Measurements from ENCODE around the gene C2orf76.

The C2orf76 gene

DNA sequence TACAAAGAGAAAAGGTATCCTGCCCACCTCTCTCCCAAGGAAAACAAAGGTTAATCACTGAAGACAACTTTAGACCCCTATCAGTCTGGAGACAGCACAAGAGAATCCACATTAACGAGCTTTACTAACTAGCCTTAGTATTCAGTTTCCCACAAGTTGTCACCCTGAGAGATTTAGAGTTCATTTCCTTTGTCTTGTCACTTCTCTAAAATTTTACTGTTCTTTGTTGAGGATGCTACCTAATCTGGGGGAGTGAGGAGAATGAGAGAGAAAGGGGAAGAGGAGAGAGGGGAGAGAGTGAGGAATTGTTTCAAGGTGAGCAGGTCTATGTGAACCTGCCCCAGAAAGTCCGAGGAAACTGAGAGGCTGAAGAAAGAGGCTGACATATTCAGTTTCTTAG is 28.4 kb downstream of the C2orf76 start:
- no peaks in the 10 kb centered on the region for H3K36me3 ChIP-seq (ENCODE audit: insufficient read depth, low read length)
- no peak overlapping the region for H3K27ac ChIP-seq (ENCODE audit: low read depth, low read length, poor library complexity, severe bottlenecking)
- H3K9me3 ChIP-seq (ENCODE audit: low read length) = no peaks in the 10 kb centered on the region
- no peak overlapping the region for H3K4me2 ChIP-seq (ENCODE audit: low read length)
- H3K4me3 ChIP-seq (ENCODE audit: low read depth, low read length, poor library complexity, severe bottlenecking) = no peak overlapping the region
- H4K20me1 ChIP-seq (ENCODE audit: insufficient read depth, low read length) = no peaks in the 10 kb centered on the region
- H3K27me3 ChIP-seq (ENCODE audit: insufficient read depth, low read length) = no peaks in the 10 kb centered on the region
- TF ChIP-seq, protein P1, sequence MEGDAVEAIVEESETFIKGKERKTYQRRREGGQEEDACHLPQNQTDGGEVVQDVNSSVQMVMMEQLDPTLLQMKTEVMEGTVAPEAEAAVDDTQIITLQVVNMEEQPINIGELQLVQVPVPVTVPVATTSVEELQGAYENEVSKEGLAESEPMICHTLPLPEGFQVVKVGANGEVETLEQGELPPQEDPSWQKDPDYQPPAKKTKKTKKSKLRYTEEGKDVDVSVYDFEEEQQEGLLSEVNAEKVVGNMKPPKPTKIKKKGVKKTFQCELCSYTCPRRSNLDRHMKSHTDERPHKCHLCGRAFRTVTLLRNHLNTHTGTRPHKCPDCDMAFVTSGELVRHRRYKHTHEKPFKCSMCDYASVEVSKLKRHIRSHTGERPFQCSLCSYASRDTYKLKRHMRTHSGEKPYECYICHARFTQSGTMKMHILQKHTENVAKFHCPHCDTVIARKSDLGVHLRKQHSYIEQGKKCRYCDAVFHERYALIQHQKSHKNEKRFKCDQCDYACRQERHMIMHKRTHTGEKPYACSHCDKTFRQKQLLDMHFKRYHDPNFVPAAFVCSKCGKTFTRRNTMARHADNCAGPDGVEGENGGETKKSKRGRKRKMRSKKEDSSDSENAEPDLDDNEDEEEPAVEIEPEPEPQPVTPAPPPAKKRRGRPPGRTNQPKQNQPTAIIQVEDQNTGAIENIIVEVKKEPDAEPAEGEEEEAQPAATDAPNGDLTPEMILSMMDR (IDR thresholded peaks at IDR 0.05; ENCODE audit: low read length) = no peak
- no peak for TF ChIP-seq EZH2 (IDR thresholded peaks at IDR 0.05; ENCODE audit: borderline replicate concordance, low read length)
- H3K79me2 ChIP-seq (ENCODE audit: insufficient read depth, low read length) = no peaks in the 10 kb centered on the region
- no peak overlapping the region for H3K9ac ChIP-seq (ENCODE audit: low read length)
- H3K9me2 ChIP-seq (ENCODE audit: low read depth, low read length) = no peaks in the 10 kb centered on the region
- H3F3A ChIP-seq (ENCODE audit: insufficient read depth, low read length) = no peaks in the 10 kb centered on the region
- H2AFZ ChIP-seq (ENCODE audit: low read length) = no peak overlapping the region
- H3K4me1 ChIP-seq (ENCODE audit: insufficient read depth, low read length, severe bottlenecking) = peaks cover 9% of the 10 kb centered on the region

DNA sequence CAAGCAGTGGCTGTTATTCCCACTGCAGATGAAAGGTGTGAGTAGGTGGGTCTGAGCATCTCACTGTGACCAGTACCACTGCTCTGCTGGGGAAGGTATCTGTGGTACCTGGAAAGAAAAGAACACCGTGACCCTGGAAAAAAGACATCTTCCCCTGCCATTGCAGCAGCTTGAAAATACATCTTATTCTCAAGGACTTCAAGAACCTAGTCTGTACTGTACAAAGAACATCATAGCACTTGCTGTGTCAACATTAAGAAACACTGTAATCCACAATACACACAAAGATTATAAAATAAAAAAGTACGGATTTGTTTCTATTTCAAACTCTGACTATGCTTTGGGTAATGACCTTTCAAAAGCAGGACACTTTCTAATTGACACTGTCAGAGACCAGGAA is 28.9 kb downstream of the C2orf76 start:
- no peak for TF ChIP-seq EZH2 (IDR thresholded peaks at IDR 0.05; ENCODE audit: borderline replicate concordance, low read length)
- Histone ChIP-seq H3K27ac (ENCODE audit: low read depth, low read length, poor library complexity, severe bottlenecking) (no peak overlapping the region), H3K9me2 (ENCODE audit: low read depth, low read length) (no peaks in the 10 kb centered on the region), H3K4me2 (ENCODE audit: low read length) (no peak overlapping the region), H3K79me2 (ENCODE audit: insufficient read depth, low read length) (no peaks in the 10 kb centered on the region), H3K36me3 (ENCODE audit: insufficient read depth, low read length) (no peaks in the 10 kb centered on the region), H3K9me3 (ENCODE audit: low read length) (no peaks in the 10 kb centered on the region), H3K4me1 (ENCODE audit: insufficient read depth, low read length, severe bottlenecking) (peaks cover 9% of the 10 kb centered on the region), H3K4me3 (ENCODE audit: low read depth, low read length, poor library complexity, severe bottlenecking) (no peak overlapping the region), H3F3A (ENCODE audit: insufficient read depth, low read length) (no peaks in the 10 kb centered on the region), H3K27me3 (ENCODE audit: insufficient read depth, low read length) (no peaks in the 10 kb centered on the region), H2AFZ (ENCODE audit: low read length) (no peak overlapping the region), H3K9ac (ENCODE audit: low read length) (no peak overlapping the region), H4K20me1 (ENCODE audit: insufficient read depth, low read length) (no peaks in the 10 kb centered on the region)

DNA sequence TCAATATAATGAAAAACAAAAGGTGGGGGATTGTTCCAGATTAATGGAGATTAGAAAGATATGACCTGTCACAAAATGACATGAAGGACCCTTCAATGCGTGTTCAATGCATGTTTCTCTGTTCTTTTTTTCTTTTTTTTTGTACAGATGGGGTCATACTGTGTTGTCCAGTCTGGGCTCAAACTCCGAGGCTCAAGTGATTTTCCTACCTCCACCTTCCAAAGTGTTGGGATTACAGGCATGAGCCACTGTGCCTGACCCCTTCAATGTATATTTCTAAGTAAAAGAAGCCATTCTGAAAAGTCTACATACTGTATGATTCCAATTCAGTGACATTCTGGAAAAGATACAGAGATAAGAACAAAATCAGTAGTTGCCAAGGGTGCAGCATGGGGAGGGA is 32.8 kb downstream of the C2orf76 start:
- H3K4me2 ChIP-seq (ENCODE audit: low read length) = no peak overlapping the region
- H3K27ac ChIP-seq (ENCODE audit: low read depth, low read length, poor library complexity, severe bottlenecking) = no peak overlapping the region
- no peaks in the 10 kb centered on the region for H3F3A ChIP-seq (ENCODE audit: insufficient read depth, low read length)
- no peaks in the 10 kb centered on the region for H3K27me3 ChIP-seq (ENCODE audit: insufficient read depth, low read length)
- no peaks in the 10 kb centered on the region for H3K36me3 ChIP-seq (ENCODE audit: insufficient read depth, low read length)
- H3K79me2 ChIP-seq (ENCODE audit: insufficient read depth, low read length) = no peaks in the 10 kb centered on the region
- no peak for TF ChIP-seq EZH2 (IDR thresholded peaks at IDR 0.05; ENCODE audit: borderline replicate concordance, low read length)
- TF ChIP-seq, protein P1 (IDR thresholded peaks at IDR 0.05; ENCODE audit: low read length) = no peak
- H3K9me2 ChIP-seq (ENCODE audit: low read depth, low read length) = no peaks in the 10 kb centered on the region
- no peaks in the 10 kb centered on the region for H3K9me3 ChIP-seq (ENCODE audit: low read length)
- no peaks in the 10 kb centered on the region for H4K20me1 ChIP-seq (ENCODE audit: insufficient read depth, low read length)
- no peak overlapping the region for H3K9ac ChIP-seq (ENCODE audit: low read length)
- H3K4me3 ChIP-seq (ENCODE audit: low read depth, low read length, poor library complexity, severe bottlenecking) = no peak overlapping the region
- no peak overlapping the region for H2AFZ ChIP-seq (ENCODE audit: low read length)
- peaks cover 1% of the 10 kb centered on the region for H3K4me1 ChIP-seq (ENCODE audit: insufficient read depth, low read length, severe bottlenecking)

DNA sequence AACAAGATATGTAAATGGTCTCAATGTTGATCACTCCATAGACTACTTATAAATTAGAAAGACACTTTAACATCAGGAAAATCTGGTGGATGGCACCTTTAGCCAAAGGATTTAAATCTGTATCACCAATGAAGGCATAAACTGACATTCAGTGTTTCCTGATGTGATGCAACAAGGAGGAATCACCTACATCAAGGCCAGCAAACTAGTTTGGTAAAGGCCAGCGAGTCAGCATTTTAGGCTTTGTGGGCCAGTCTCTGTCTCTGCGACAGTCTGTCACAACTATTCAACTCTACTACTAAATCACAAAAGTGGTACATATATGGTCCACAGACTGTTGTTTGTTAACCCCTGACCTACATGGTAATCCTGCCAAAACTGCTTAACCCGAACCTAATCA is 33.3 kb downstream of the C2orf76 start:
- Histone ChIP-seq H3F3A (ENCODE audit: insufficient read depth, low read length) (no peaks in the 10 kb centered on the region), H3K4me3 (ENCODE audit: low read depth, low read length, poor library complexity, severe bottlenecking) (no peak overlapping the region), H3K27me3 (ENCODE audit: insufficient read depth, low read length) (no peaks in the 10 kb centered on the region), H3K4me2 (ENCODE audit: low read length) (no peak overlapping the region), H3K27ac (ENCODE audit: low read depth, low read length, poor library complexity, severe bottlenecking) (no peak overlapping the region), H3K9me2 (ENCODE audit: low read depth, low read length) (no peaks in the 10 kb centered on the region), H4K20me1 (ENCODE audit: insufficient read depth, low read length) (no peaks in the 10 kb centered on the region), H2AFZ (ENCODE audit: low read length) (no peak overlapping the region), H3K9ac (ENCODE audit: low read length) (no peak overlapping the region), H3K4me1 (ENCODE audit: insufficient read depth, low read length, severe bottlenecking) (no peaks in the 10 kb centered on the region), H3K79me2 (ENCODE audit: insufficient read depth, low read length) (no peaks in the 10 kb centered on the region), H3K36me3 (ENCODE audit: insufficient read depth, low read length) (no peaks in the 10 kb centered on the region), H3K9me3 (ENCODE audit: low read length) (no peaks in the 10 kb centered on the region)
- TF ChIP-seq EZH2 (IDR thresholded peaks at IDR 0.05; ENCODE audit: borderline replicate concordance, low read length) = no peak

All from OCI-LY1 (cell line).